ENCODE results near the gene CLN5. TPM values are rescaled to one million over a fixed set of nuclear protein-coding genes. Genes with fewer than 3 reads are reported as not detected.

The CLN5 gene
- total RNA-seq, 1 experiment from 2014 or later = 20.1 TPM

DNA sequence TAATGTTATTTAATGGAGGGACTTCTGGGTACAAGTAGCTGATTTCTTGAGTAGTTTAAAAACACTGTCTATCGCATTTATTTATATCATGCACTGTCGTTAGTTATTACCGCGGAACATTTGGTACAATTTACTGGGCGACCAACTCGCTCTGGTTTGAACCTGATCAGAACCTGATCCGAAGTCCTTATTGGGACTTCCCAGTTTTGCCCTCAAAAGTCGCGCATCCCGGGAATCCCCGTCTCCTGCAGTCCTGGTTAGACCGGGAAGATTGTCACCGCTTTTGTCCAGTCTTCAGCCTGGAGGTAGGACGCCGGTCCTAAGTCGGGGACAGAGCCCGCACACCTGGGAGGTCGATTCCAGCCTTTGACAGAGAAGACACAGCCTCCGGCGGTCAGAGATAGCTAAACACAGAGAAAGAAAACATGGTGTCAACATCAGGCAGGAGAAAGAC, 694 bp downstream of the CLN5 start:
- BruUV-seq (replicated peaks) = TSS peak; percentile 51
- Mint-ChIP-seq H3K27me3 (ENCODE audit: insufficient read depth, unreplicated experiment) (no peaks in the 10 kb centered on the region), H3K4me3 (ENCODE audit: unreplicated experiment) (peak overlapping the region; percentile 77), H3K9me3 (ENCODE audit: unreplicated experiment) (no peaks in the 10 kb centered on the region), H3K36me3 (ENCODE audit: insufficient read depth, unreplicated experiment) (peaks cover 14% of the 10 kb centered on the region), H3K4me1 (ENCODE audit: low read depth, unreplicated experiment) (peaks cover 19% of the 10 kb centered on the region), H3K27ac (ENCODE audit: unreplicated experiment) (peak overlapping the region; percentile 76)
- TF ChIP-seq, protein P1, sequence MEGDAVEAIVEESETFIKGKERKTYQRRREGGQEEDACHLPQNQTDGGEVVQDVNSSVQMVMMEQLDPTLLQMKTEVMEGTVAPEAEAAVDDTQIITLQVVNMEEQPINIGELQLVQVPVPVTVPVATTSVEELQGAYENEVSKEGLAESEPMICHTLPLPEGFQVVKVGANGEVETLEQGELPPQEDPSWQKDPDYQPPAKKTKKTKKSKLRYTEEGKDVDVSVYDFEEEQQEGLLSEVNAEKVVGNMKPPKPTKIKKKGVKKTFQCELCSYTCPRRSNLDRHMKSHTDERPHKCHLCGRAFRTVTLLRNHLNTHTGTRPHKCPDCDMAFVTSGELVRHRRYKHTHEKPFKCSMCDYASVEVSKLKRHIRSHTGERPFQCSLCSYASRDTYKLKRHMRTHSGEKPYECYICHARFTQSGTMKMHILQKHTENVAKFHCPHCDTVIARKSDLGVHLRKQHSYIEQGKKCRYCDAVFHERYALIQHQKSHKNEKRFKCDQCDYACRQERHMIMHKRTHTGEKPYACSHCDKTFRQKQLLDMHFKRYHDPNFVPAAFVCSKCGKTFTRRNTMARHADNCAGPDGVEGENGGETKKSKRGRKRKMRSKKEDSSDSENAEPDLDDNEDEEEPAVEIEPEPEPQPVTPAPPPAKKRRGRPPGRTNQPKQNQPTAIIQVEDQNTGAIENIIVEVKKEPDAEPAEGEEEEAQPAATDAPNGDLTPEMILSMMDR (IDR thresholded peaks at IDR 0.05; ENCODE audit: insufficient read depth in 1 of 2, low read depth in 1 of 2, low read length in 1 of 2, severe bottlenecking in 1 of 2, unreplicated experiment in 1 of 2) = no peak
- ChIA-PET CTCF (interaction anchor here (0.5 kb wide), 1 partner anchor 50 kb away, joined by 4 read pairs; no protein-coding TSS in a partner anchor), POLR2A (interaction anchor here (0.5 to 0.9 kb wide), 3 partner anchors 11 to 49 kb away, joined by 5 to 8 read pairs (median 7); partner anchors contain the start of gene FBXL3)
- Histone ChIP-seq H3K4me1 (peaks cover 10% of the 10 kb centered on the region), H3K9me3 (no peaks in the 10 kb centered on the region), H3K4me3 (ENCODE audit: low read depth, low read length) (peak overlapping the region; percentile 74), H3K27me3 (replicated peaks; ENCODE audit: control insufficient read depth, insufficient read depth, low read length) (no peaks in the 10 kb centered on the region), H3K36me3 (ENCODE audit: control insufficient read depth, insufficient read depth, low read length) (no peaks in the 10 kb centered on the region)
- DNase-seq = peak in 1 of 2 experiments; percentile 46
- intact Hi-C loops (cut with micrococcal nuclease; ENCODE audit: unreplicated experiment) = loop anchor here (1.0 kb wide), 1 partner anchor 35 kb away; the partner anchor contains the start of gene FBXL3

DNA sequence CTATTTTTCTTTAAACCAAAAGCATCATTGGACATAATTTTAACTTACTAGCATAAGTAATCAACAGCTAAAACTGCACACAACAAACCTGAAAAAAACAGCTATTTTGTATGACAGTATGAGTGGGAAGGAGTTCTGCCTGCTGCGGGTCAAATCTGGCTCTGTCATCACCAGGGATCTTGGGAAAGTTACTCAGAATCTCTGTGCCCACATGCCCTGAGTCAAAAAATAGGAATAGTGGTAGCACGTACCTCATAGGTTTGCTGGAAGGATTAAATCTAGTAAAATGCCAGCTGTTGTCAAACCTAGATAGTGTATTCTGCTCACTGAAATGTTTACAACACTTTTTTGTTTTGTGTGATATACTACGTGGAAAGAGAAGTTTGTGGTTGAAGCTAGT, 1.1 kb downstream of the CLN5 start:
- H3K36me3 ChIP-seq (ENCODE audit: control insufficient read depth, insufficient read depth, low read length) = no peaks in the 10 kb centered on the region
- H3K27me3 ChIP-seq (replicated peaks; ENCODE audit: control insufficient read depth, insufficient read depth, low read length) = no peaks in the 10 kb centered on the region
- no peaks in the 10 kb centered on the region for H3K9me3 ChIP-seq
- Mint-ChIP-seq H3K27ac (ENCODE audit: unreplicated experiment) (peak overlapping the region; percentile 76), H3K9me3 (ENCODE audit: unreplicated experiment) (no peaks in the 10 kb centered on the region), H3K4me3 (ENCODE audit: unreplicated experiment) (peak overlapping the region; percentile 77), H3K27me3 (ENCODE audit: insufficient read depth, unreplicated experiment) (no peaks in the 10 kb centered on the region), H3K4me1 (ENCODE audit: low read depth, unreplicated experiment) (peaks cover 19% of the 10 kb centered on the region), H3K36me3 (ENCODE audit: insufficient read depth, unreplicated experiment) (peaks cover 16% of the 10 kb centered on the region)
- POLR2A ChIA-PET = interaction anchor here (0.5 to 0.9 kb wide), 2 partner anchors 10 to 33 kb away, joined by 7 to 8 read pairs; partner anchors contain the start of gene FBXL3
- H3K4me1 ChIP-seq = peaks cover 10% of the 10 kb centered on the region
- H3K4me3 ChIP-seq (ENCODE audit: low read depth, low read length) = peak overlapping the region; percentile 74
- intact Hi-C loops (cut with micrococcal nuclease; ENCODE audit: unreplicated experiment) = no loop called here
- no peak for DNase-seq
- CTCF ChIA-PET = interaction anchor here (0.5 kb wide), 1 partner anchor 50 kb away, joined by 4 read pairs; no protein-coding TSS in a partner anchor
- no TSS peak for BruUV-seq (replicated peaks)
- TF ChIP-seq, protein P1 (IDR thresholded peaks at IDR 0.05; ENCODE audit: insufficient read depth in 1 of 2, low read depth in 1 of 2, low read length in 1 of 2, severe bottlenecking in 1 of 2, unreplicated experiment in 1 of 2) = no peak

DNA sequence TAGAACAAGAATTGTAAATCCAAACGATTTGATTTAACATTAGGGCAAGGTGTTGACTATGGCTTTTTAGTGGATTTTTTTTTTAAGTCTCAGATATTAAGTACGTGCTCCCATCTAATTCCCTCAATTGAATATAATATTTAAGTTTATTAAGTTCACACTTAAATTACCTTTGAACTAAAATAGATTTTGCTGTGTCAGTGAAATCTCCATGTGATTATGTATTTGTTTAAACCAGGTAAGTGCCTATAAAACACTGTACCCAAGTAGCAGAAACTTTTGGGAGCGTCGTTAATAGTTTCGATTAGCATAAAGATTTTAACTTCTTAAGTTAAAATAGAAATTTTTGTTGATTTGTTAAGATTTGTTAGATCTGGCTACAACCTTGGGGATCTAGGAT, 1.6 kb downstream of the CLN5 start:
- CTCF ChIA-PET = no interaction called here
- H3K4me1 ChIP-seq = peaks cover 10% of the 10 kb centered on the region
- no peak for DNase-seq
- intact Hi-C loops (cut with micrococcal nuclease; ENCODE audit: unreplicated experiment) = no loop called here
- Mint-ChIP-seq H3K4me1 (ENCODE audit: low read depth, unreplicated experiment) (peaks cover 19% of the 10 kb centered on the region), H3K36me3 (ENCODE audit: insufficient read depth, unreplicated experiment) (peaks cover 21% of the 10 kb centered on the region), H3K9me3 (ENCODE audit: unreplicated experiment) (no peaks in the 10 kb centered on the region), H3K27me3 (ENCODE audit: insufficient read depth, unreplicated experiment) (no peaks in the 10 kb centered on the region), H3K27ac (ENCODE audit: unreplicated experiment) (no peak overlapping the region), H3K4me3 (ENCODE audit: unreplicated experiment) (peak overlapping the region; percentile 77)
- TF ChIP-seq, protein P1 (IDR thresholded peaks at IDR 0.05; ENCODE audit: insufficient read depth in 1 of 2, low read depth in 1 of 2, low read length in 1 of 2, severe bottlenecking in 1 of 2, unreplicated experiment in 1 of 2) = no peak
- no peaks in the 10 kb centered on the region for H3K27me3 ChIP-seq (replicated peaks; ENCODE audit: control insufficient read depth, insufficient read depth, low read length)
- H3K9me3 ChIP-seq = no peaks in the 10 kb centered on the region
- H3K4me3 ChIP-seq (ENCODE audit: low read depth, low read length) = no peak overlapping the region
- BruUV-seq (replicated peaks) = no TSS peak
- POLR2A ChIA-PET = no interaction called here
- no peaks in the 10 kb centered on the region for H3K36me3 ChIP-seq (ENCODE audit: control insufficient read depth, insufficient read depth, low read length)
